ENCODE results near the gene SNRPA1.

The SNRPA1 gene

DNA sequence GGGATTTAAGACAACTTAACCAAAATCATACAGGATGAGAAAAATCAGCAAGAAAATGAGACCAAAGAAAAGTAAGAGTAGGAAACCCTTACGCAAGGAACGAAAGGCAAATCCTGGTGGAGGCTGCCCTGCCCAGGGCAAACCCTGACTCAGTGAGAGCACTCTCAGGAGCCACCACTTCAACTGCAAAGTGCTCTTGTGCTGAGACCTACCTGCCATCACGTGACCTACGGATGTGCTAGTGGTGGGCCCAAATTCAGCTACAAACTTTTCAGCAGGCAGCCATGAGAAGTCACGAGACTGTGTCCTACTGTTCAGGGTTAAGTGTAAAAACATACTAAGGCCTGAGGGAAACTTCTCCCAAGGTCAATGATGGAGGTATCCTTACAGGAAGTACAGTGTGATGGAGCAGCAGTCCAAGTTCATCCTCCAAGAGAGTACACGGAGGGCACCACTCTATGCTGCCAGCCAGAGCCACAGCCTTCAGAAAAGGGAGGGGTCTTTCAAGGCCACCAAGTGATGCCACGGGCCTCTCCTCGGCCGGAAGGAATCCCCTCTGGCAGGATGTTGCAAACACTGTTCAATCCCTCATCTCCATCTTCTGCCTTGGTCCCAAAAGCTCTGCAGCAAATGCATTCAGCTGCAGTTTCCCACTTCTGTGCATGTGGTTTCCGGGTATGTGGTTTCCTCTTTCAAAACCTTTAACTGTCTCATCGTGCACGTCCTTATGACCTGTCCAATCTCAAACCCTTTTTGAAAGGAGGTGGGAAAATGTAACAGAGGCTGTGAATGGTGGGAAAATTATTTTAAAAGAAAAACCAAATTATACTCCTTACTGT is 52.7 kb downstream of the SNRPA1 start:
- peak; percentile 22 for DNase-seq (ENCODE audit: low read depth)

DNA sequence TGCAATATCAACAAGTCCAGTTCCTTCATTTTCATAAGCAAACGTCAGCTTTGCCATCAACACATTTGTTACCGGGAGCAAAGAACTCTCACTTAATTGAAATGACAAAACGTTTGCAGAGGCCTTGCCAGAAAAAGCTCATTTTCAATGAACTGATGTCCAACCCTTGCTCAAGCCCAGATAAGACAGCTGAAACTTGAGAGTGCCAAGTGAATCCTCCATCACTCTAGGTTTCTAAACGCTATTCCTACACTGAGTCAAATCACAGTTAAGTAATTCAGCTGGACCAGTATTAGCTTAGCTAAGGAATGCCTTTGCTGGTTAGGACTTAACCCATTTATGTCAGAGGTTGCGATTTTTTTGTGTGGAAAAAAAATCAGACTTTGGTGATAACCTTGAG is 54.7 kb downstream of the SNRPA1 start:
- no peak for DNase-seq (ENCODE audit: low read depth)

DNA sequence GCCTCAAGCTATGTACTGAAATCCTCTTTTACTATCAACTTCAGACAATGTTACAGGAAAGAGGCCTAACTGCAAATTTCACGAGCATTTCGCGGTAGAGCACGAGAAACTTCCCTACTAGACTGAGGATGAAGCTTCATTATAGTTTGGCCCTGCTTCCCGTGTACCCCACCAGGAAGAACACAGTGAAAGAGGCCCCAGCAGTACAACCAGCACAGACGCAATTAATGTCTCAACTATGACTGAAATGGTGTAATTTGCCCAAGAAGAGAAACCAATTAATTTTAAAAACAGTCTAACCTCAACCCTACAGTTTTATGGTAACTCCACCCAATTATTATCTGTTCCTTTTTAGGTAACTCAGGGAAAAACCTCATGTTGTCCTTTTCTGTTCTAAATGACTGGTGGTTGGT is 55.3 kb downstream of the SNRPA1 start:
- DNase-seq (ENCODE audit: low read depth) = no peak

DNA sequence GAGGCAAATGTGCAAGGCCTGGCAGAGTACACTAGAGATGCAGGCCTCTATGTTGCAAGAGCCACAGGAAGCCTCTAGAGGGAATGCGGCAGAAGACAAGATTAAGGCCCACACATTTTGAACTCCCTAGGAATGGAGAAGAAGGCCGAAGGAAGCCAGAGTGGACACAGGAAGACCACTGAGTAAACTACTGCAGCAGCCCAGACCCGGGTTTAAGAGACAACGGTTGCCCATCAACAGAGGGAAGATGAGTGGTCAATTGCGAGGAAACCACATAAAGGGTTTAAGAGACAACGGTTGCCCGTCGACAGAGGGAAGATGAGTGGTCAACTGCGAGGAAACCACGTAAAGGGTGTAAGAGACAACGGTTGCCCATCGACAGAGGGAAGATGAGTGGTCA is 57.8 kb downstream of the SNRPA1 start:
- DNase-seq (ENCODE audit: low read depth) = no peak

DNA sequence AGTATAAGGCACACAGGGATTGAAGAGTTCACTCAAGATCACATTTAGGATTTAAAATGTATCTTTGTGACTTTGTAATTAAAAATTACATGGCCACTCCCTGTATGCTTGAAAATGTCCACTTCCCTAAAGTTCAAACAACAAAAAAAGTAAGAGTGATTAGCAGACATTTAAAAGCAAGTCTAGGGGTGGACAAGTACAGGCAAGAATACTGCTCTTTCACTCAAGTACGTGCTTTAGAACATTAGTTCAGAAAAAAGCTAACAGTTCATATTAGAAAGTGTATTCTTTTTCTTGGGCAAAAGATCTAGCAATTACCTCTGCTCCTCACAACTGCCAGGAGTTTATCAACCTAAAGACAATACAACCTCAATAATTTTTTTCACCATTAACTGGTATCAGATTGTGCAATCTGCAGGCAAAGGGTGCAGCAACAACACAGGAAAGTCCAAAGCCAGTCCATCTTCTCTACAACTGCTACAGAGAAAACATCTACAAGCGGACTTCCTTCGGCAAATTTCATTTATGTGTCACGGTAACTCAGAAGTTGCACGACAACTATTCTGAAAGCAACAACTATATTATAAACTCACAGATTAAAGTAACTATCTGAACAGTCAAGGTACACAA is 61.3 kb downstream of the SNRPA1 start:
- DNase-seq (ENCODE audit: low read depth) = no peak

DNA sequence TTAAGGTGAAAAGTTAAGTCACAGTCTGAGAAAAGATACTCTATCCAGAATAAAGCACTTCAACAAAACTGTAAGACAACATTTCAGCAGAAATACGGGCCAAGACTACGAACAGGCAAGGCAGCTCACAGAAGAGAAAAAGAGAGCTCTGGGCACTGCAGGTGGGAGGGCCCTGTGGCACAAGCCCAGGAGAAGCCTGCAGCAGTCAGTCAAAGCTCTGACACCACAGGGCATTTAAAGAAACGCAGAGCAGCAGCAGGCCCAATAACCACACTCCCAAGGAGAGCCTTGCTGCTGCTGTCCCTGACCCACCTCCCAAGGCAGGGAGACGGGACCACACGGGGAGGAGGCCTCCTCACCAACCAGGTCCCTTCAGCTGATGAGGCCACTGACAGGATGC is 62.4 kb downstream of the SNRPA1 start:
- no peak for DNase-seq (ENCODE audit: low read depth)
